Medulla oblongata (tissue), 1 donor: Measurements from ENCODE around the gene SLC23A2.
"Not testable (repeated sequence)": the region's sequence is repeated elsewhere in the genome, so short reads cannot be mapped to it uniquely, and the experiment has no call there.

Source experiments
- DNase-seq: peaks from one replicate; pipeline ENCODE4 v3.0.0-alpha.2; 2015; ENCODE audit errors: extremely low spot score

SLC23A2 gene

GRCh38 chr20:4936392-4936850, 64.9 kb downstream of the SLC23A2 start:
- DNase-seq = no peak

- no peak for DNase-seq
Observed at GRCh38 chr20:4932061-4932460, 69.2 kb downstream of the SLC23A2 start.

- no peak for DNase-seq
Observed at GRCh38 chr20:4929686-4930397, 71.5 kb downstream of the SLC23A2 start.

- no peak for DNase-seq
Observed at GRCh38 chr20:4926531-4927156, 74.7 kb downstream of the SLC23A2 start.

GRCh38 chr20:4925842-4926530, 75.3 kb downstream of the SLC23A2 start:
- peak; percentile 61 for DNase-seq

- DNase-seq = no peak
Observed at GRCh38 chr20:4924446-4924845, 76.9 kb downstream of the SLC23A2 start.

GRCh38 chr20:4924032-4924431, 77.3 kb downstream of the SLC23A2 start:
- no peak for DNase-seq

GRCh38 chr20:4922186-4922585, 79.1 kb downstream of the SLC23A2 start:
- DNase-seq = no peak

GRCh38 chr20:4921271-4921670, 80.0 kb downstream of the SLC23A2 start:
- not testable (repeated sequence) for DNase-seq

- no peak for DNase-seq
Observed at GRCh38 chr20:4920655-4921054, 80.7 kb downstream of the SLC23A2 start.

GRCh38 chr20:4920131-4920530, 81.2 kb downstream of the SLC23A2 start:
- DNase-seq = no peak

GRCh38 chr20:4919047-4919704, 82.1 kb downstream of the SLC23A2 start:
- no peak for DNase-seq

- DNase-seq = no peak
Observed at GRCh38 chr20:4918473-4918872, 82.8 kb downstream of the SLC23A2 start.

GRCh38 chr20:4916971-4917881, 84.1 kb downstream of the SLC23A2 start:
- peak; percentile 33 for DNase-seq

- DNase-seq = no peak
Observed at GRCh38 chr20:4913147-4913546, 88.2 kb downstream of the SLC23A2 start.

GRCh38 chr20:4912380-4913142, 88.7 kb downstream of the SLC23A2 start:
- DNase-seq = no peak

- DNase-seq = no peak
Observed at GRCh38 chr20:4910951-4911350, 90.4 kb downstream of the SLC23A2 start.

- DNase-seq = no peak
Observed at GRCh38 chr20:4905613-4906012, 95.7 kb downstream of the SLC23A2 start.

- no peak for DNase-seq
Observed at GRCh38 chr20:4905195-4905594, 96.1 kb downstream of the SLC23A2 start.

- no peak for DNase-seq
Observed at GRCh38 chr20:4904127-4904860, 97.0 kb downstream of the SLC23A2 start.
